Uterine smooth muscle cell (primary cell): ENCODE results near the gene PRSS12. TPM values are rescaled to one million over a fixed set of nuclear protein-coding genes. Genes with fewer than 3 reads are reported as not detected.

ENCODE experiments used
- total RNA-seq: library from RNA; depleted of rRNA; stranded (reverse); fragments of >200 nt; gene quantifications from 2 replicates; pipeline ENCODE4 v1.2.3, GENCODE V29; 2014

The PRSS12 gene
- total RNA-seq = 13.7 and 21.4 TPM in 2 replicates

GRCh38 chr4:118352843-118353533 lies at the start of gene PRSS12:
Gene PRSS12, minus strand, starts transcription at chr4:118353003. Its CDS starts 283 bp downstream, at chr4:118352720.

